Measurements from ENCODE around the gene AOC3.

AOC3 gene

DNA sequence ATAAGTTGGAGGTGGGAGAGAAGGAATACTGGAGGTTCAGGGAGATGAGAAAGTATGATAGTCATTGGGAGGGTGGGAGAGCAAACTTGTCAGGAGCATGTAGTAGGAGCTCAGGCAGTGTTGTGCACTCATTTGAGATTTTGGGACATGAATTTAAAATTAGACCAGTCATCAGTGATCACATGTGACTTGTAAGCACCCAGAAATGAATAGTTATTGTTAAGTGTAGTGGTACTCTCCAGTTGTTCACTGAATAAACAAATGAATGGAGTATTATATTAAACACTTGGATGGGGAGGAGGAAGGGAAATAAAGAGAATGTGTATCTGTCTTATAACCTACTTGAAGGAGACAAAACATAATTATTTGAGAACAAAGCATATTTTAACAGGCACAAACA, 20.0 kb upstream of the AOC3 start:
- H3K27ac ChIP-seq (ENCODE audit: low read depth, low read length) = no peak overlapping the region
- H3K27me3 ChIP-seq (ENCODE audit: control insufficient read depth, insufficient read depth, low read length) = no peaks in the 10 kb centered on the region
- no peak overlapping the region for H3K4me3 ChIP-seq (ENCODE audit: low read length)
- no peak overlapping the region for H3K9ac ChIP-seq (ENCODE audit: low read length)
- H3K4me1 ChIP-seq (ENCODE audit: control insufficient read depth, insufficient read depth, low read length) = peaks cover 4% of the 10 kb centered on the region
- H3K36me3 ChIP-seq (ENCODE audit: control insufficient read depth, insufficient read depth, low read length) = no peaks in the 10 kb centered on the region

DNA sequence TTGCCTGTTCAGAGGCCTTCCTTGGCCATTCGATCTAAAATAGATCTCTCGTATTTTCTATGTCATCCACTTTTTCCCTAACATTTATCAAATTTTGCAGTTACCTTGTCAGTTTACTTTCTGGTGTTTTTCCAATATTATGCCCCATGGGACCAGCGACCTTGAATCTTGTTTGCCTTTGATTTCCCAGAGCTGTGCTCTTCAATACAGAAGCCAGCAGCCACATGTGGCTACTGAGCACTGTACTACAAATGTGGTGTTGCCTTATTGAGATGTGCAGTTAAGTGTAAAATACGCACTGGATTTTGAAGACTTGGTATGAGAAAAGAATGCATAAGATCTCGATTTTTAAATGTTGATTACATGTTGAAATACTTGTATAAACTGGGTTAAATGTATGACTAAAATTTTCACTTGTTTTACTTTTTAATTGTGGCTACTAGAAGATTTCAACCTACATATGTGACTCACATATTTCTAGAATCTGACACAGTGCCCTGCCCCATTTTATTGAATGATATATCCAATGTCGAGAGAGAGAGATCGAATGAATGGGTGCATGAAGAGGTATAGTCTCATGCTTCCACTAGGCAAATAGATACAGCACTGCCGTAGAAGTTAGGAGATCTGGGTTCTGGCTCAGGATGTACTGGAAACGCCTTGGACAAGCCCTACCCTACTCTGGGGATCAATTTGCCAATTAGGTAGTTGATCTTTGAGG, 18.6 kb upstream of the AOC3 start:
- Histone ChIP-seq H3K4me1 (ENCODE audit: control insufficient read depth, insufficient read depth, low read length) (peaks cover 4% of the 10 kb centered on the region), H3K27ac (ENCODE audit: low read depth, low read length) (peak overlapping the region; percentile 94), H3K4me3 (ENCODE audit: low read length) (peak overlapping the region; percentile 85), H3K27me3 (ENCODE audit: control insufficient read depth, insufficient read depth, low read length) (no peaks in the 10 kb centered on the region), H3K9ac (ENCODE audit: low read length) (peak overlapping the region; percentile 94), H3K36me3 (ENCODE audit: control insufficient read depth, insufficient read depth, low read length) (peaks cover 6% of the 10 kb centered on the region)

DNA sequence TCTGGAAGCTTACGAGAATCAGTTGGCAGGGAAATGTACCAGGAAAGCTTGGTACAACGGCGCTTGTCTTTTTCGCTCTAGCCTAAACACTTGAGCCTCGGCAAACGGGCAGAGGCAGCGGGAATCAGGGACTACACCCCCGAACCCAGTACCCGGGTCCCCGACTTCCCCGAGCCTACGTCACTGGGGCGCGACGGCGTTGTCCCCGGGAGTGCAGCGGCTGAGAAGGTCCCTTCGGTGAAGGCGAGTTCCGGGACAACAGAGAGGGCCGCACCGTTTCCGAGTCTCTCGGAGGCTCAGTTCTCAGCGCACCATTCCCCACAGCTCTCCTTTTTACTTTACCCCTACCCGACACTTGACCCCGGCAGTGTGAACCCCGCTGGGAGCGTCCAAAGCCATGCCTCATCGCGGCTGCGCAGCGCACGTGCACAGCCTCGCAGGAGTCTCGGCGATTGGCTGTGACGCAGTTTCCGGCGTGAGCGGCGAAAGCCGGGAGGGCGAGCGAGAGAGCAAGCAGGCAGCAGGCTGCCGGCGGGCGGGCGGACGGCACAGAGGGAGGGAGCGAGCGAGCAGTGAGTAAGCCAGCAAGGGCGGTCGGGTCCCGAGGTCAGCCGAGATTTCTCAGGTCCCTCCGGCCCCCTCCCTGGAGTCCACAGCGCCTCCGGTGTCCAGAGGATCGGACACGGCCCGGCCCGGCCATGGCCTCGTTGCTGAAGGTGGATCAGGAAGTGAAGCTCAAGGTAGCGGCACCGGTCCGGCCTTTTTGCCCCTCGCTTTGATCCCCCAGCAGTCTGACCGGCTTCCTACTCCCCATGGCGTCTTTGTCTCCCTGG, 17.8 kb upstream of the AOC3 start, which contains the start of gene PSME3:
Gene PSME3 (plus strand): TSS at position 464 of the 833 bp plus-strand sequence. CDS start 235 bp downstream, at position 699.
- H3K4me3 ChIP-seq (ENCODE audit: low read length) = peak within 1 kb of the TSS; percentile 85

DNA sequence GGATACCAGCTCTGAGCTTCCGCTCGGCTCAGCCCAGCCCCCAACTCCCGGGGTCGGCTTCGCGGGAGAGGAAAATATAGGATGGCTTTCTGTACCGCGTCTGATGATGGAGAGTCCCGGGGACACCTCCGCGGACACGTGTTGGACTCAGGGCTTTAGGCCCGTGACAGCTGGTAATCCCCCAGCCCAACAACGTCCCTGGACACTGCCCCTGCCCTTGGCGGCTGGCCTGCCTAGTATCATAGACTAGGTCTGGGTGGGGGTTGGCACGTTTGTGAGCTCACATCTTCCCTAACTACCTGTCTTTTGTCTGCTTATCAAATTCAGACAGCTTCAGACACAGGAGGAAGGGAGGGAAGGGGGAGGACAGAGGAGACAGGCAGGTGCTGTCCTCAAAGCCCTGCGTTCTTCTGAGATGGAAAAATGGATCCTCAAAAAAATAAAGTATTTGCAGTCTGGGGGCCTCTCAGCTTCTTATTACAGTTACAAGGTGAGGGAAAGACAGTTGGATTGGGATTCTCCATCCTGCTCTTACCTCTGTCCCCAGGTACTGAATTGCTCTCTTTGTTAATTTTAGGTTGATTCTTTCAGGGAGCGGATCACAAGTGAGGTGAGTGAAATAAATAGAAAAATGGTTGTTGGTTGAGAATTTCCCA, 17.1 kb upstream of the AOC3 start:
- Histone ChIP-seq H3K27ac (ENCODE audit: low read depth, low read length) (peak overlapping the region; percentile 94), H3K9ac (ENCODE audit: low read length) (peak overlapping the region; percentile 63), H3K36me3 (ENCODE audit: control insufficient read depth, insufficient read depth, low read length) (peaks cover 20% of the 10 kb centered on the region), H3K27me3 (ENCODE audit: control insufficient read depth, insufficient read depth, low read length) (no peaks in the 10 kb centered on the region), H3K4me3 (ENCODE audit: low read length) (peak overlapping the region; percentile 85), H3K4me1 (ENCODE audit: control insufficient read depth, insufficient read depth, low read length) (peaks cover 4% of the 10 kb centered on the region)

More for the DNA sequence above, 17.8 kb upstream of the AOC3 start, which contains the start of gene PSME3:
- Histone ChIP-seq H3K27ac (ENCODE audit: low read depth, low read length) (peak within 1 kb of the TSS; percentile 94), H3K4me1 (ENCODE audit: control insufficient read depth, insufficient read depth, low read length) (peaks cover 4% of the 10 kb centered on the region), H3K27me3 (ENCODE audit: control insufficient read depth, insufficient read depth, low read length) (no peaks in the 10 kb centered on the region), H3K9ac (ENCODE audit: low read length) (peak within 1 kb of the TSS; percentile 94), H3K36me3 (ENCODE audit: control insufficient read depth, insufficient read depth, low read length) (peaks cover 13% of the 10 kb centered on the region)

DNA sequence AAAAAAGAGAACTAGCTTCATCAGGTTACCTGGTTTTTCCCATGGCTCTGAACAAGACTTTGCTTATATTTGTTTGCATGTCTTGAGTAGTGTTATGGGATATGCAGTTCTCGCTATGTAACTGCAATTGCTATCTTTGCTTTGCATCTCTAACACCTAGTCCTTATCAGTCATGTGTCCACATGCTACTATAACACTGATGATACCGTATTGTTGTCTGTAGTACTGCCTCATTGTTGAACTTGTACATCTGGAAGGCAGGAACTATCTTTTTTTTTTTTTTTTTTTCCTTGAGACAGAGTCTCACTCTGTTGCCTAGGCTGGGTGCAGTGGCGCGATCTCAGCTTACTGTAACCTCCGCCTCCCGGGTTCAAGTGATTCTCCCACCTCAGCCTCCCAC, 15.3 kb upstream of the AOC3 start:
- H3K4me1 ChIP-seq (ENCODE audit: control insufficient read depth, insufficient read depth, low read length) = peaks cover 4% of the 10 kb centered on the region
- no peak overlapping the region for H3K27ac ChIP-seq (ENCODE audit: low read depth, low read length)
- H3K36me3 ChIP-seq (ENCODE audit: control insufficient read depth, insufficient read depth, low read length) = peaks cover 26% of the 10 kb centered on the region
- no peaks in the 10 kb centered on the region for H3K27me3 ChIP-seq (ENCODE audit: control insufficient read depth, insufficient read depth, low read length)
- H3K4me3 ChIP-seq (ENCODE audit: low read length) = no peak overlapping the region
- no peak overlapping the region for H3K9ac ChIP-seq (ENCODE audit: low read length)

DNA sequence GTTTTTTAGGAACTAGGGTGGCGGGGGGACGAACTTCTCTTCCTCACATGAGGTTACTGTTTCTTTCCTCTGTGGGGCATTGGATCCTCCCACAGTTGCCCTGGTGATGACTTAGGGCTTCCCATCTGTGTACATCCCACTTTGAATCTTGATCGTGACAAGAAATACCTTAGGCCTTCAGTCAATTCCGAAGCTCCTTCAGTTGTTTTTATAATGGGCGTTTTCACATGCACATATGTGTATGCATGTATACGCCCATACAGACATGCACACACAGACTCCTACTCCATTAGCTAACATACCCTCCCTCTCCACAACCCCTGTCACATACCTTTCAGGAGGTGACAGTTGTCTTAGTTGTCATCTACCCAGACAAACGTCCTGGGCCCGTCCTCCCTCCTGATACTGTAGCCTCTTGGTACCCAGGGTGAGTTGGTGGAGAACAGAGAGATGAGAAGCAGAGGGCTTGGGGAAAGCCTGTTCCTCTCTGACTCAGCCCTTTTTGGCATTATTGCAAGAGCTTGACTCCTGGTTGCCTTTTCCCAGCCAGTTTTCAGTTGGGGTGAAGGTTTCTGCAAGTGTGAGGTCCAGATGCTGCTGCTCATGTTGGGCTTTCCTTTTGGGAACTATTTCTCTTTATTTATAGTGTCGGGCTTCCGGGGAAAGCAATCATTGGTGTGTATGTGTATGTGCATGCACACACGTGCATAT, 8.9 kb upstream of the AOC3 start:
- H3K36me3 ChIP-seq (ENCODE audit: control insufficient read depth, insufficient read depth, low read length) = peaks cover 47% of the 10 kb centered on the region

DNA sequence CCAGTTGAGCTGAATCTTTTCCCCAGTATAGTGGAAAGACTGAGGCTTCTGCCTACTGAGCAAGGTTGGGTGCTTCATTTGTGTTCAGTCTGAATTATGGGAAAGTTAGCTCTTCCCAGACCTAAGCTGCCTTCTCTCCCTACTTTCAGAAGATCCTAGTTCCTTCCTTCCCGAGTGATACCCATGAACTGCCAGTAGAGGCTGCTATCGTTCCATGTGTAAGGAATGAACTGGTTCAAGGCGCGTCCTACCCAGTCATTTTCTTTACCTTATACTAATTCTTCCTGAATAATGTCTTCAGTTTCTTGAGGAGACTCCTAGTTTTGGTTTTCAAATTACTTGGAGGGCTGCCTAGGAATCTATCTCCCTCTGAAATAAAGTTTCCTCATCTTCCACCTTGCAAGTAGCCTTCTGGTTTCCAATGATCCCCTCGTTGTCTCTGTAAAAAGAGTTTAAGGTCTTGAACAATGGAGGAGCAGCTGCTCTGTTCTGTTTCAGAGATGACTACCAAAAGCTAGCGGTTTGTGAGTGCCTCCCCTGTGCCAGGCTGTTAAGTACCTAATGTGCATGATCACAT, 7.6 kb upstream of the AOC3 start:
- Histone ChIP-seq H3K9ac (ENCODE audit: low read length) (no peak overlapping the region), H3K4me3 (ENCODE audit: low read length) (no peak overlapping the region)

More for the DNA sequence above, 8.9 kb upstream of the AOC3 start:
- H3K9ac ChIP-seq (ENCODE audit: low read length) = no peak overlapping the region
- H3K4me3 ChIP-seq (ENCODE audit: low read length) = no peak overlapping the region
- no peaks in the 10 kb centered on the region for H3K4me1 ChIP-seq (ENCODE audit: control insufficient read depth, insufficient read depth, low read length)
- H3K27ac ChIP-seq (ENCODE audit: low read depth, low read length) = no peak overlapping the region
- no peaks in the 10 kb centered on the region for H3K27me3 ChIP-seq (ENCODE audit: control insufficient read depth, insufficient read depth, low read length)

DNA sequence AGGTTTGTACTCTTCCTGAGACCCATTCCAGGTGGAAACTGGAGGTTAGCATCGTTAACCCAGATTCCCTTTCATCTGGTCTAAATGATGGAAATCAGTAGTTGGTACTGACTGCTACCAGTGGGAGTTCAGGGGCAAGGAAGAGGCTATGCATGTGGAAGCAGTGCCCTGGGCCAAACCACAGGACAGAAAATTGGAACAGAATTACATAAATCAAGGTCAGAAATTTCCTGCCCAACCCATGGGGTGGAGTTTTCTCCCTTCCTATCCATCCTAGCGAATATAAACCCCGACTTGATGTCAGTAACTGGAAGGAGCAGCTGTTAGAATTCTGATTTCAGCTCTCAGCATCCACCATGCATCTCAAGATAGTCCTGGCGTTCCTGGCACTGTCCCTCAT, 6.7 kb upstream of the AOC3 start, which contains the start of gene AOC2:
Gene AOC2 (plus strand): TSS at position 310 of the 400 bp plus-strand sequence. CDS start 47 bp downstream, at position 357.
- Histone ChIP-seq H3K27me3 (ENCODE audit: control insufficient read depth, insufficient read depth, low read length) (no peaks in the 10 kb centered on the region), H3K9ac (ENCODE audit: low read length) (no peak within 1 kb of the TSS), H3K4me1 (ENCODE audit: control insufficient read depth, insufficient read depth, low read length) (no peaks in the 10 kb centered on the region), H3K27ac (ENCODE audit: low read depth, low read length) (peak within 1 kb of the TSS; percentile 16), H3K36me3 (ENCODE audit: control insufficient read depth, insufficient read depth, low read length) (peaks cover 29% of the 10 kb centered on the region), H3K4me3 (ENCODE audit: low read length) (no peak within 1 kb of the TSS)

More for the DNA sequence above, 7.6 kb upstream of the AOC3 start:
- Histone ChIP-seq H3K27ac (ENCODE audit: low read depth, low read length) (peak overlapping the region; percentile 16), H3K27me3 (ENCODE audit: control insufficient read depth, insufficient read depth, low read length) (no peaks in the 10 kb centered on the region), H3K4me1 (ENCODE audit: control insufficient read depth, insufficient read depth, low read length) (no peaks in the 10 kb centered on the region), H3K36me3 (ENCODE audit: control insufficient read depth, insufficient read depth, low read length) (peaks cover 37% of the 10 kb centered on the region)

DNA sequence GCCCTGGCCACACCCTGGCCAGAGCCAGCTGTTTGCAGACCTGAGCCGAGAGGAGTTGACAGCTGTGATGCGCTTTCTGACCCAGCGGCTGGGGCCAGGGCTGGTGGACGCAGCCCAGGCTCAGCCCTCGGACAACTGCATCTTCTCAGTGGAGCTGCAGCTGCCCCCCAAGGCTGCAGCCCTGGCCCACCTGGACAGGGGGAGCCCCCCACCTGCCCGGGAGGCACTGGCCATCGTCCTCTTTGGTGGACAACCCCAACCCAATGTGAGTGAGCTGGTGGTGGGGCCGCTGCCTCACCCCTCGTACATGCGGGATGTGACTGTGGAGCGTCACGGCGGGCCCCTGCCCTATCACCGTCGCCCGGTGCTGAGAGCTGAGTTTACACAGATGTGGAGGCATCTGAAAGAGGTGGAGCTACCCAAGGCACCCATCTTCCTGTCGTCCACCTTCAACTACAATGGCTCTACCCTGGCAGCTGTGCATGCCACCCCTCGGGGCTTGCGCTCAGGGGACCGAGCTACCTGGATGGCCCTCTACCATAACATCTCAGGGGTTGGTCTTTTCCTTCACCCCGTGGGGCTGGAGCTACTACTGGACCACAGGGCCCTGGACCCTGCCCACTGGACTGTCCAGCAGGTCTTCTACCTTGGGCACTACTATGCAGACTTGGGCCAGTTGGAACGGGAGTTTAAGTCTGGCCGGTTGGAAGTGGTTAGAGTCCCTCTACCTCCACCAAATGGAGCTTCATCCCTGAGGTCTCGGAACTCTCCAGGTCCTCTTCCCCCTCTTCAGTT, 6.0 kb upstream of the AOC3 start:
- Histone ChIP-seq H3K9ac (ENCODE audit: low read length) (no peak overlapping the region), H3K27me3 (ENCODE audit: control insufficient read depth, insufficient read depth, low read length) (no peaks in the 10 kb centered on the region), H3K4me1 (ENCODE audit: control insufficient read depth, insufficient read depth, low read length) (peaks cover 6% of the 10 kb centered on the region), H3K4me3 (ENCODE audit: low read length) (no peak overlapping the region), H3K27ac (ENCODE audit: low read depth, low read length) (no peak overlapping the region), H3K36me3 (ENCODE audit: control insufficient read depth, insufficient read depth, low read length) (peaks cover 26% of the 10 kb centered on the region)

DNA sequence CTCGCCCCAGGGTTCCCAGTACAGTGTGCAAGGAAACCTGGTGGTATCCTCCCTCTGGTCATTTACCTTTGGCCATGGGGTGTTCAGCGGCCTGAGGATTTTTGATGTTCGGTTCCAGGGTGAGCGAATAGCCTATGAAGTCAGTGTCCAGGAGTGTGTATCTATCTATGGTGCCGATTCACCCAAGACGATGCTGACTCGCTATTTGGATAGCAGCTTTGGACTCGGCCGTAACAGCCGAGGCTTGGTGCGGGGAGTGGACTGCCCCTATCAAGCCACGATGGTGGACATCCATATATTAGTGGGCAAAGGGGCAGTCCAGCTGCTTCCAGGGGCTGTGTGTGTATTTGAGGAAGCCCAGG, 5.5 kb upstream of the AOC3 start:
- Histone ChIP-seq H3K4me3 (ENCODE audit: low read length) (no peak overlapping the region), H3K9ac (ENCODE audit: low read length) (no peak overlapping the region), H3K27me3 (ENCODE audit: control insufficient read depth, insufficient read depth, low read length) (no peaks in the 10 kb centered on the region), H3K4me1 (ENCODE audit: control insufficient read depth, insufficient read depth, low read length) (peaks cover 11% of the 10 kb centered on the region), H3K27ac (ENCODE audit: low read depth, low read length) (no peak overlapping the region), H3K36me3 (ENCODE audit: control insufficient read depth, insufficient read depth, low read length) (peaks cover 26% of the 10 kb centered on the region)
